GM21390 (cell line): Measurements from ENCODE around the gene EYS.
"Not testable (repeated sequence)": the region's sequence is repeated elsewhere in the genome, so short reads cannot be mapped to it uniquely, and the experiment has no call there.

Source experiments
- ATAC-seq: cut with Tn5 transposase; IDR thresholded peaks from one replicate; pipeline ENCODE4 v1.9.1; 2021; ENCODE audit not compliant: unreplicated experiment

Gene EYS

GRCh38 chr6:64100702-64101303, 1606.2 kb downstream of the EYS start:
- ATAC-seq = no peak

- ATAC-seq = no peak
Observed at GRCh38 chr6:64090352-64090751, 1616.7 kb downstream of the EYS start.

- no peak for ATAC-seq
Observed at GRCh38 chr6:64085126-64085525, 1621.9 kb downstream of the EYS start.

GRCh38 chr6:64084185-64084663, 1622.8 kb downstream of the EYS start:
- ATAC-seq = no peak

- ATAC-seq = peak; percentile 55
Observed at GRCh38 chr6:64083261-64083660, 1623.8 kb downstream of the EYS start.

- ATAC-seq = peak; percentile 52
Observed at GRCh38 chr6:64081453-64081852, 1625.6 kb downstream of the EYS start.

GRCh38 chr6:64074981-64075380, 1632.0 kb downstream of the EYS start:
- no peak for ATAC-seq

- ATAC-seq = no peak
Observed at GRCh38 chr6:64072686-64073085, 1634.3 kb downstream of the EYS start.

GRCh38 chr6:64064919-64065318, 1642.1 kb downstream of the EYS start:
- no peak for ATAC-seq

GRCh38 chr6:64062960-64063683, 1643.9 kb downstream of the EYS start:
- ATAC-seq = no peak

- no peak for ATAC-seq
Observed at GRCh38 chr6:64054861-64055260, 1652.2 kb downstream of the EYS start.

GRCh38 chr6:64050590-64050989, 1656.4 kb downstream of the EYS start:
- no peak for ATAC-seq

GRCh38 chr6:64049736-64050135, 1657.3 kb downstream of the EYS start:
- no peak for ATAC-seq

GRCh38 chr6:64046746-64047208, 1660.2 kb downstream of the EYS start:
- no peak for ATAC-seq

- no peak for ATAC-seq
Observed at GRCh38 chr6:64041373-64041772, 1665.7 kb downstream of the EYS start.

- no peak for ATAC-seq
Observed at GRCh38 chr6:64040113-64040512, 1666.9 kb downstream of the EYS start.

GRCh38 chr6:64037427-64037826, 1669.6 kb downstream of the EYS start:
- no peak for ATAC-seq

GRCh38 chr6:64034910-64035655, 1671.9 kb downstream of the EYS start:
- ATAC-seq = no peak

GRCh38 chr6:64034291-64034690, 1672.7 kb downstream of the EYS start:
- ATAC-seq = no peak

- ATAC-seq = not testable (repeated sequence)
Observed at GRCh38 chr6:64030950-64031618, 1675.9 kb downstream of the EYS start.

- ATAC-seq = no peak
Observed at GRCh38 chr6:64023693-64024092, 1683.3 kb downstream of the EYS start.
